K562 (cell line): ENCODE results near the gene KLHL22. TPM values are rescaled to one million over a fixed set of nuclear protein-coding genes. Genes with fewer than 3 reads are reported as not detected.

Experiments used
- CBX2 ChIP-seq: fragments of 200-600 bp; sonication (generic); IDR thresholded peaks from one replicate; pipeline ENCODE4 v1.6.1; 2012; ENCODE audit warnings: mild to moderate bottlenecking, low read length, inconsistent platforms; ENCODE audit not compliant: insufficient read depth, poor library complexity, severe bottlenecking
- ERF ChIP-seq: fragments of 450-650 bp; formaldehyde crosslinking; IDR thresholded peaks from 2 replicates; pipeline ENCODE4 v1.4.0; 2020; ENCODE audit warnings: mild to moderate bottlenecking, mixed read lengths
- HOXB6 ChIP-seq: fragments of 250-450 bp; sonication (Bioruptor Pico); IDR thresholded peaks from 2 replicates; pipeline ENCODE4 v1.5.1; 2022; ENCODE audit warnings: mild to moderate bottlenecking, borderline replicate concordance
- MAFG ChIP-seq: fragments of 450-650 bp; conservative IDR thresholded peaks from 2 replicates; pipeline ENCODE4 v1.6.1; 2016; ENCODE audit warnings: missing genetic modification characterization, missing compliant biosample characterization
- POLR2B ChIP-seq: fragments of 450-650 bp; IDR thresholded peaks from 2 replicates; pipeline ENCODE4 v1.6.1; 2018; ENCODE audit warnings: low read depth; ENCODE audit not compliant: partially characterized antibody
- SRSF7 ChIP-seq: fragments of 200-400 bp; formaldehyde crosslinking; optimal IDR thresholded peaks from 2 replicates; pipeline ENCODE3; 2017; ENCODE audit warnings: mild to moderate bottlenecking, low read depth, low read length
- TAL1 ChIP-seq: fragments of 450-650 bp; IDR thresholded peaks from 2 replicates; pipeline ENCODE4 v1.6.1; 2016; ENCODE audit warnings: mild to moderate bottlenecking
- ZNF384 ChIP-seq: IDR thresholded peaks from 2 replicates; pipeline ENCODE4 v1.6.1; 2012; ENCODE audit warnings: low read depth, low read length, improper control_type of control experiment
- polyA plus RNA-seq, 8 experiments: library from polyadenylated mRNA; depleted of rRNA in 4 of 8; stranded (reverse) in 5 of 8; unstranded in 3 of 8; fragments of >200 nt; fragmentation: Nextera tagmentation in 2 of 8; fragmentation: Illumina TruSeq in 1 of 8; extraction: Ambion mirVana in 2 of 8; extraction: Trizol in 1 of 8; gene quantifications; 2 replicates each; pipeline versions ENCODE4 v1.2.1 to v1.2.3, GENCODE V29; 2011 to 2014; ENCODE audit warnings: inconsistent platforms in 1 of 8, missing spikeins in 1 of 8
- total RNA-seq, 7 experiments: library from RNA; depleted of rRNA in 6 of 7; stranded (reverse); fragments of >200 nt in 6 of 7; fragmentation: Illumina TruSeq in 2 of 7; extraction: Trizol in 2 of 7; gene quantifications; 2 replicates each; pipeline versions ENCODE4 v1.2.1 to v1.2.3, GENCODE V29; 2011 to 2021; ENCODE audit warnings: low replicate concordance in 1 of 7
- TF ChIP-seq, protein P1 (sequence below), 2 experiments: fragments of 200-800 bp in 1 of 2; sonication (Bioruptor generic) in 1 of 2; sonication (generic) in 1 of 2; formaldehyde crosslinking in 1 of 2; IDR thresholded peaks in 1 of 2; conservative IDR thresholded peaks in 1 of 2; 2 replicates each; pipeline versions ENCODE4 v1.5.0 to v1.6.1; 2016 to 2020; ENCODE audit warnings: missing compliant biosample characterization in 1 of 2, missing genetic modification characterization in 1 of 2, missing genetic modification reagents in 1 of 2

The KLHL22 gene
- total and polyA plus RNA-seq, 9 of the 15 experiments (the other 6 are each of a cell fraction or from before 2014, with no cell fraction given): 1.3 to 25.6 (median 15.2) TPM

DNA sequence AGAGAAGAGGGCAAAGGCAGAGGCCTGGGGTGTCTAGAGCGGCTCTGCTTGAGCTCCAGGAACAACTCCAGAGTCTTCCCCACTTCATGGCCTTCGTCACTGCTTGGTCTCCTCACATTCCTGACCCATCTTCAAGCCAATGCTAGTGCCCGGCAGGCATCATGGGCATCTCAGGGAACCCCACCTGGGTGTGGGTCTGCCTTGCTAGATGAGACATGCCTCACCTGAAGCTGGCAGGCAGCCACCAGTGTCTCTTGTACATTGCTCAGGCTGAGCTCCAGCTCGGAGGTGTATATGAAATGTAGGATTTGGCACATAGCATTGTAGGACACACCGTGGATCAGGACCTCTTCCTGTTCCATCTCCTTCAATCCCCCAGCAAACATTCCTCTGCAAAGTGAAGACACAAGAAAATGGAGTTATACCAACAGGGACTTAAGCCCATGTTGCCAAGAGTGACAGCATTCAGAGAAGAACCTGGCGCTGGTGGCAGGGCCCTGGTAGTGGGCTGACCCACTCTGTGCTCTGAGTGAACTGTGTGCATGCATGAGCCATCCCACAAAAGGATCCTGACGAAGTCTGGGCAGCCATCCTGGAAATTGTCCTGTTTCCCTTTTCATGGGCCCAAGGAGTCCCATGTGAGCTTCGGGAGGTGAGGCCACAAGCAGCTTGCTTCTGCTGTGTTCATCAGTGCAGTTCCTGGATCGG lies 24.3 kb downstream of the KLHL22 start (continued):
- TF ChIP-seq MAFG (tag) (no peak), CBX2 (no peak), ERF (CRISPR knock-in tag) (no peak), ZNF384 (no peak), SRSF7 (no peak), HOXB6 (CRISPR knock-in tag) (no peak), POLR2B (peak; percentile 3), TAL1 (no peak)
- TF ChIP-seq, protein P1, sequence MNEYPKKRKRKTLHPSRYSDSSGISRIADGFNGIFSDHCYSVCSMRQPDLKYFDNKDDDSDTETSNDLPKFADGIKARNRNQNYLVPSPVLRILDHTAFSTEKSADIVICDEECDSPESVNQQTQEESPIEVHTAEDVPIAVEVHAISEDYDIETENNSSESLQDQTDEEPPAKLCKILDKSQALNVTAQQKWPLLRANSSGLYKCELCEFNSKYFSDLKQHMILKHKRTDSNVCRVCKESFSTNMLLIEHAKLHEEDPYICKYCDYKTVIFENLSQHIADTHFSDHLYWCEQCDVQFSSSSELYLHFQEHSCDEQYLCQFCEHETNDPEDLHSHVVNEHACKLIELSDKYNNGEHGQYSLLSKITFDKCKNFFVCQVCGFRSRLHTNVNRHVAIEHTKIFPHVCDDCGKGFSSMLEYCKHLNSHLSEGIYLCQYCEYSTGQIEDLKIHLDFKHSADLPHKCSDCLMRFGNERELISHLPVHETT (CRISPR knock-in tag; conservative IDR thresholded peaks at IDR 0.05 in 1 of 2, IDR thresholded peaks at IDR 0.05 in 1 of 2): 0 out of 4 replicates have a peak, but pooled peaks of 1 of the 2 experiments have one; percentile 61
